Heart right ventricle (tissue), 16 donors: ENCODE data around the gene WDR64. TPM values are rescaled to one million over a fixed set of nuclear protein-coding genes. Genes with fewer than 3 reads are reported as not detected.
A peak's percentile ranks its signal among the peaks of the same experiment; 100 is the strongest.

Source experiments
- ATAC-seq, 8 donors: fragments of 200-7000 bp; cut with Tn5 transposase; one replicate each; pipeline ENCODE4 v1.9.1; 2020; ENCODE audit warnings: mild to moderate bottlenecking in 8 of 8, moderate library complexity in 8 of 8, moderate number of reproducible peaks in 1 of 8
- DNase-seq, 2 donors: peaks; one replicate each; pipeline ENCODE4 v3.0.0-alpha.2; 2020
- H3K27ac ChIP-seq, 10 donors: fragments of 200-600 bp; sonication (generic) in 2 of 10; one replicate each; pipeline versions ENCODE4 v1.5.0 to v1.8.0; 2020 to 2022; ENCODE audit warnings: mild to moderate bottlenecking in 3 of 10
- H3K27me3 ChIP-seq, 7 donors: fragments of 200-600 bp; one replicate each; pipeline ENCODE4 v1.8.0; 2021 to 2022; ENCODE audit warnings: mild to moderate bottlenecking in 2 of 7
- H3K36me3 ChIP-seq, 9 donors: fragments of 200-600 bp; sonication (generic) in 1 of 9; one replicate each; pipeline versions ENCODE4 v1.5.0 to v1.8.0; 2020 to 2022; ENCODE audit warnings: mild to moderate bottlenecking in 2 of 9
- H3K4me1 ChIP-seq, 9 donors: fragments of 200-600 bp; sonication (generic) in 1 of 9; one replicate each; pipeline versions ENCODE4 v1.5.0 to v1.8.0; 2020 to 2022; ENCODE audit warnings: mild to moderate bottlenecking in 4 of 9
- H3K4me3 ChIP-seq, 10 donors: fragments of 200-600 bp; sonication (generic) in 2 of 10; one replicate each; pipeline versions ENCODE4 v1.5.0 to v1.8.0; 2020 to 2022; ENCODE audit warnings: mild to moderate bottlenecking in 7 of 10, moderate library complexity in 2 of 10
- H3K9me3 ChIP-seq, 11 donors: fragments of 200-600 bp in 10 of 11; sonication (generic) in 2 of 11; one replicate each; pipeline versions ENCODE4 v1.5.0 to v1.8.0; 2013 to 2022; ENCODE audit warnings: mild to moderate bottlenecking in 2 of 11, control low read depth in 1 of 11, moderate library complexity in 1 of 11
- WGBS, 2 donors: extraction: QIAGEN DNeasy Blood & Tissue Kit; methylation state at CpG; one replicate each; pipeline ENCODE4 v1.1.7; 2013; ENCODE audit warnings: inconsistent platforms in 1 of 2; 5-methylcytosine and 5-hydroxymethylcytosine counted together
- intact Hi-C, 10 donors: fragments of 100-400 bp; cut with DNase I; formaldehyde crosslinking; loops; one replicate each; pipeline versions ENCODE4 v1.11.1 to v1.14.2; 2022
- polyA plus RNA-seq, 2 donors: library from polyadenylated mRNA; stranded (reverse); fragments of 200-250 nt; gene quantifications; one replicate each; pipeline ENCODE4 v1.2.3, GENCODE V29; 2013
- total RNA-seq, 10 donors: library from RNA; stranded (reverse); fragmentation: NEBNext Ultra II Directional in 3 of 10; extraction: Animal tissue kit (Norgen Biotek cat#: 25700) in 3 of 10; gene quantifications; one replicate each; pipeline versions ENCODE4 v1.2.1 to v1.2.4, GENCODE V29; 2021 to 2023
- TF ChIP-seq, protein P1 (sequence below), 9 donors: fragments of 200-600 bp; sonication (generic) in 2 of 9; IDR thresholded peaks; one replicate each; pipeline versions ENCODE4 v1.5.0 to v1.8.0; 2021 to 2022; ENCODE audit warnings: antibody characterized with exemption in 9 of 9, mild to moderate bottlenecking in 5 of 9, moderate library complexity in 1 of 9
- donor health status: Arrhythmogenic right ventricular cardiomyopathy.
- donor health status: ischemic (EF 13 %, LVEDD 7.1; RV severe dilation, severe dysfunction).
- donor health status: healthy with polysubstance abuse.
- donor health status: DM: no; HTN: yes; CAD: no.
- donor health status: DM: no; HTN: no; CAD: no.
- donor health status: ischemic (EF 25% LVEDD 6.9; RV normal size, moderate dysfunction).
- donor health status: ischemic (EF 25% LVEDD 5.7; RV mildly dilated, moderate dysfunction).
- donor health status: healthy.
- donor health status: DM: yes; HTN: yes; CAD: no.
- donor health status: Ischemic cardiomyopathy.
- donor health status: ischemic (EF 35%, LVEDD 5.7; RV mildly dilated, moderate dysfunction).
- donor health status: nonischemic (EF 11% LVEDD 7.7; RV severe dilation, severe dysfunction).
- donor health status: DM: yes; HTN: yes; CAD: no.
- donor health status: PGD.
- donor health status: ischemic (EF 29% LVEDD 5.4; RV normal size, mild dysfunction).
- donor health status: nonischemic (EF 23%, LVEDD 6.1; RV moderate dilation, normal function).

The WDR64 gene
- total and polyA plus RNA-seq, 12 donors: 0.59 TPM; not detected in 11

DNA sequence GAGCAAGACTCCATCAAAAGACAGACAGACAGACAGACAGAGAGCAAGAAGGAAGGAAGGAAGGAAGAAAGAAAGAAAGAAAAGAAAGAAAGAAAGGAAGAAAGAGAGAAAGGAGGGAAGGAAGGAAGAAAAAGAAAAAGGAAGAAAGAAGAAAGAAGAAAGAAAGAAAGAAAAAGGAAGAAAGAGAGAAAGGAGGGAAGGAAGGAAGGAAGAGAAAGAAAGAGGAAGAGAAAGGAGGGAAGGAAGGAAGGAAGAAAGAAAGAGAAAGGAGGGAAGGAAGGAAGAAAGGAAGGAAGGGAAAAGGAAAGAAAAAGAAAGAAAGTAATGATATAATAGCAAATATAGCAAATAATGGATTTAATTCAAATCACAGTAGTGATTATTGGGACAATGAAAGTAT, 44.6 kb upstream of the WDR64 start:
- TF ChIP-seq, protein P1, sequence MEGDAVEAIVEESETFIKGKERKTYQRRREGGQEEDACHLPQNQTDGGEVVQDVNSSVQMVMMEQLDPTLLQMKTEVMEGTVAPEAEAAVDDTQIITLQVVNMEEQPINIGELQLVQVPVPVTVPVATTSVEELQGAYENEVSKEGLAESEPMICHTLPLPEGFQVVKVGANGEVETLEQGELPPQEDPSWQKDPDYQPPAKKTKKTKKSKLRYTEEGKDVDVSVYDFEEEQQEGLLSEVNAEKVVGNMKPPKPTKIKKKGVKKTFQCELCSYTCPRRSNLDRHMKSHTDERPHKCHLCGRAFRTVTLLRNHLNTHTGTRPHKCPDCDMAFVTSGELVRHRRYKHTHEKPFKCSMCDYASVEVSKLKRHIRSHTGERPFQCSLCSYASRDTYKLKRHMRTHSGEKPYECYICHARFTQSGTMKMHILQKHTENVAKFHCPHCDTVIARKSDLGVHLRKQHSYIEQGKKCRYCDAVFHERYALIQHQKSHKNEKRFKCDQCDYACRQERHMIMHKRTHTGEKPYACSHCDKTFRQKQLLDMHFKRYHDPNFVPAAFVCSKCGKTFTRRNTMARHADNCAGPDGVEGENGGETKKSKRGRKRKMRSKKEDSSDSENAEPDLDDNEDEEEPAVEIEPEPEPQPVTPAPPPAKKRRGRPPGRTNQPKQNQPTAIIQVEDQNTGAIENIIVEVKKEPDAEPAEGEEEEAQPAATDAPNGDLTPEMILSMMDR (IDR thresholded peaks at IDR 0.05): no peak
- no peak overlapping the region for H3K4me3 ChIP-seq
- H3K36me3 ChIP-seq: no peaks in the 10 kb centered on the region
- DNase-seq (no peak), ATAC-seq (no peak)
- no peaks in the 10 kb centered on the region for H3K27me3 ChIP-seq
- peaks cover 0 to 33% (median 0%) of the 10 kb centered on the region in 9 donors for H3K4me1 ChIP-seq
- no peaks in the 10 kb centered on the region for H3K9me3 ChIP-seq
- intact Hi-C loops: loop anchor here in 2 of 10 donors (10.0 kb wide), 2 partner anchors 57 to 397 kb away; no protein-coding TSS in a partner anchor
- no peak overlapping the region for H3K27ac ChIP-seq

DNA sequence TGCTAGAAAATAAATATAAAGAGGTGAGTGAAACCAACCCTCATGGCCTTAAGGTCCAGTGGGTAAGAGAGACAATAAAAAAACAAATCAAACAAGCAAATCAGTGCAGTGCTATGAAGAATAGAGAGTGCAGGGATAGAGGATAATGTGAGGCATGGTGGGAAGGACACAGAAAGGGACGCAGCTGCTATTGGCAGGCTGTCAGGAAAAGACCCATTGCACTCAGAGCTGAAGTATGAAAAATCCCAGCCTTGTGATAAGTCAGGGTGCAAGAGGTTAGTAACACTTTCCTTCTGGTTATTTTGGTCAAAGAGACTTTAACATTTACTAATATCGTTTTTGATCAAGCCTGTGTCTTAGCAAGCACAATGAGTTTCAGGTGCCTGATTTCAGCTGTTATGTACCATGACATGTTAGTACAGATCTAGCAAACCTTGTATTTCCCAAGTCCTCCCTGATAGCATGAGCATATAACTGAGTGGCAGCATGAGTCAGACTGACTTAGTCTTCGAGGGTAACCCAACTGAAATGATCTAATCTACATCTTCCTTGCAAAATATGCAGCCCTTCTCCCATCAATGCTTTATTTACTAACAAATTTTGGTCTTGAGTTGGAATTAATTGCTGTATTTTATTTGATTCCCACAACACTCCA, 43.6 kb upstream of the WDR64 start:
- no peaks in the 10 kb centered on the region for H3K36me3 ChIP-seq
- 23 to 30% methylated on average over 3 of the region's 3 CpGs for WGBS, 2 donors
- TF ChIP-seq, protein P1 (IDR thresholded peaks at IDR 0.05): no peak
- H3K27me3 ChIP-seq: no peaks in the 10 kb centered on the region
- H3K4me1 ChIP-seq: peaks cover 0 to 31% (median 0%) of the 10 kb centered on the region in 9 donors
- H3K9me3 ChIP-seq: no peaks in the 10 kb centered on the region
- ATAC-seq: no peak
- no peak overlapping the region for H3K27ac ChIP-seq
- intact Hi-C loops: loop anchor here in 2 of 10 donors (10.0 kb wide), 2 partner anchors 56 to 396 kb away; no protein-coding TSS in a partner anchor
- DNase-seq: no peak
- H3K4me3 ChIP-seq: no peak overlapping the region

DNA sequence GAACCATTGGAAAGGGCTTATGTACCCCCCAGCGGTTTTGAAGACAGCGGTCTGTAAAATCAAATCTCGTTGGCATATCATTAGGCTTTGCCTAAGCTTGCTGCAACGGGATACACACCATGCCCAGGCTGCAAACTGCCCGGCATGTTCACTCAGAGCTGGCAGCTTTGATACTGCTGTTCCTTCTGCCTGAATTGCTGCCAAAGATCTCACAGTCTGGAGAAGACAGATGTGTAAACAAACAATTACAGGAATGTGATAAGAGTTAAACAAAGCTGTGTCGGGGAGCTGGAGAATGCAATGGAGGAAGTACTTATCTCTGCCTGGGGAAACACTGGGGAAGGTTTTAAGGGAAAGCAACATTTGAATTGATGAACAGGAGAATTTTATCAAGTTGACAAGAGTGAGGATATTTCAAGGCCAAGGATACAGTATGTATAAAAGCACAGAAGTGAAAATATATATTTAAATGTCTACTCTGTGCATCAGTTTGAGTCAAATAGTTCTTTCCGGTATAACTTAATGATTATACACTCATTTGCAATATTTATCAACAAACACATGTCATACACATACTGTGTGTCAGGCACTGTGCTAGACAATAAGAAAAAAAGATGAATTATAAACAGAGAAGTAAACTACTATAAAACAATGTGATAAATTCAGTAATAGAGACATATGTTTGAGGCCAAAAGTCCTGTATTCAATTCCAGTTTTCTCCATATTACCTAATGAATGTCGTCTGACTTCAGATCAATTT, 41.8 kb upstream of the WDR64 start:
- ATAC-seq (peak in 7 of 8 donors; percentile 43 to 86 (median 70)), DNase-seq (no peak)
- 29 to 31% methylated on average over 8 of the region's 8 CpGs for WGBS, 2 donors
- intact Hi-C loops: loop anchor here (5.0 to 10.0 kb wide), 7 partner anchors 222 to 405 kb away; partner anchors contain the start of gene EXO1 (in 2 of the 10)
- no peak overlapping the region for H3K27ac ChIP-seq
- no peaks in the 10 kb centered on the region for H3K9me3 ChIP-seq
- TF ChIP-seq, protein P1 (IDR thresholded peaks at IDR 0.05): no peak
- peaks cover 0 to 25% (median 0%) of the 10 kb centered on the region in 9 donors for H3K4me1 ChIP-seq
- no peaks in the 10 kb centered on the region for H3K36me3 ChIP-seq
- H3K27me3 ChIP-seq: no peaks in the 10 kb centered on the region
- H3K4me3 ChIP-seq: no peak overlapping the region

DNA sequence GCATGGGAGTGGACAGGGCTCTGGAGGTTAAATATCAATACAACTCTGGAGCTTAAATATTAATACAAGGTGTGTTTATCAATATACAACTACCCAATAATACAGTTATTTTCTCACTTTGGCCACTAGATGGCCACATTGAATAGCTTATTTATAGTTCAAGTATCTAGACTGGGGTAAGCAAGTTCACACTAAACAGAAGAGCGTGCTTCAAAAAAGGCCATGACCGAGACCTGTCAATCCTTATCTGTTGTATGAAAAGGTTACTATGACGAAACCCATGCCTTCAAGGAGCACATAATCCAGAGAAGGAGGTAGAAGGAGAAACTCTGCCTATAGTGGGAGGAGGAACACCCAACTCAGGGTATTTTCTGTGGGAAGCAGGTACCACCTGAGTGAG, 41.0 kb upstream of the WDR64 start:
- H3K9me3 ChIP-seq: no peaks in the 10 kb centered on the region
- no peaks in the 10 kb centered on the region for H3K36me3 ChIP-seq
- TF ChIP-seq, protein P1 (IDR thresholded peaks at IDR 0.05): peak; percentile 54 to 77 (median 68)
- H3K4me3 ChIP-seq: no peak overlapping the region
- intact Hi-C loops: loop anchor here (5.0 to 10.0 kb wide), 7 partner anchors 221 to 404 kb away; partner anchors contain the start of gene EXO1 (in 2 of the 10)
- DNase-seq: no peak
- 6 to 8% methylated on average over 3 of the region's 3 CpGs for WGBS, 2 donors
- H3K27ac ChIP-seq: peak overlapping the region in 1 of 10 donors; percentile 59
- peaks cover 0 to 19% (median 0%) of the 10 kb centered on the region in 9 donors for H3K4me1 ChIP-seq
- no peaks in the 10 kb centered on the region for H3K27me3 ChIP-seq
- ATAC-seq: peak in 7 of 8 donors; percentile 72 to 88 (median 83)
